Amniotic stem cell (primary cell): ENCODE results near the gene CR1.
"Not testable (repeated sequence)": the region's sequence is repeated elsewhere in the genome, so short reads cannot be mapped to it uniquely, and the experiment has no call there.

Source experiments
- DNase-seq: peaks from one replicate; lab custom pipeline; 2025; lab: John Stamatoyannopoulos, UW

The CR1 gene

DNA sequence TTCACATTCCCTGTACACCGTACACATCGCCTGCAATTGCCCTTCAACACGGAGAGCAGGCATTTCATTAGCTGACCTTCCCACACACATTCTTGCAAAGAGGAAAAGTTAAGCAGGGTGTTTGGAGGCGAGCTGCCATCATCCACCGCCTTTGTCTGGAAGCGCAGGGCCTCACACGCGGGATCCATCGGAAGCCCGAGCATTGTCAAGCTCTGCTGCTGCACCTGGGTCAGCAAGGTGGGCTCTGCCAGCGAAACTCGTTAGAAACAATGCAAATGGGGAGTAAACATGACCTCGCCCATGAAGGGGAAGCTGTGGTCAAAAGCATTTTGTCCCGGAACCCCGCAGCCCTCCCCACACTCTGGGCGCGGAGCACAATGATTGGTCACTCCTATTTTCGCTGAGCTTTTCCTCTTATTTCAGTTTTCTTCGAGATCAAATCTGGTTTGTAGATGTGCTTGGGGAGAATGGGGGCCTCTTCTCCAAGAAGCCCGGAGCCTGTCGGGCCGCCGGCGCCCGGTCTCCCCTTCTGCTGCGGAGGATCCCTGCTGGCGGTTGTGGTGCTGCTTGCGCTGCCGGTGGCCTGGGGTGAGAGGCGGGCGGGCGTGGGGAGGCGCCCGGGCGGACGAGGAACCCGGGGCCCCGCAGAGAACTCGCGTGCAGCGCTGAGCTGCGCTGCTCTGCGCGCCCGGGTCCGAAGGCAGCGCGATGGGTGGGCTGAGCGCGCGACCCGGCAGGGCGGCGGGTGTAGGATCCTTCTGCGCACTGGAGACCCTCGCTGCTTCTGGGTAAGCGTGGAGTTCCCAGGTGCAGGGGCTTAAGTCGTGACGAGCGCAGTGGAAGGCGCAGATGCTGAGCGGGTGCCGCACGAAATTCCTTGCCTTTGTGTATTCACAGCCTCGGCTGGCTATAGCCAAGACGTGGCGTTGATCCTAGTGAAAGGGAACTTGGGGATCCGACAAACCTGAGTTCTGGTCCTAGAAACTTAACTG is at the start of gene CR1:
Gene CR1 (plus strand): TSS at position 357 of the 992 bp plus-strand sequence. CDS start 111 bp downstream, at position 468.
- no peak for DNase-seq

- no peak for DNase-seq
Measured at GRCh38 chr1:207453710-207454045, 42.3 kb upstream of the CR1 start.

DNA sequence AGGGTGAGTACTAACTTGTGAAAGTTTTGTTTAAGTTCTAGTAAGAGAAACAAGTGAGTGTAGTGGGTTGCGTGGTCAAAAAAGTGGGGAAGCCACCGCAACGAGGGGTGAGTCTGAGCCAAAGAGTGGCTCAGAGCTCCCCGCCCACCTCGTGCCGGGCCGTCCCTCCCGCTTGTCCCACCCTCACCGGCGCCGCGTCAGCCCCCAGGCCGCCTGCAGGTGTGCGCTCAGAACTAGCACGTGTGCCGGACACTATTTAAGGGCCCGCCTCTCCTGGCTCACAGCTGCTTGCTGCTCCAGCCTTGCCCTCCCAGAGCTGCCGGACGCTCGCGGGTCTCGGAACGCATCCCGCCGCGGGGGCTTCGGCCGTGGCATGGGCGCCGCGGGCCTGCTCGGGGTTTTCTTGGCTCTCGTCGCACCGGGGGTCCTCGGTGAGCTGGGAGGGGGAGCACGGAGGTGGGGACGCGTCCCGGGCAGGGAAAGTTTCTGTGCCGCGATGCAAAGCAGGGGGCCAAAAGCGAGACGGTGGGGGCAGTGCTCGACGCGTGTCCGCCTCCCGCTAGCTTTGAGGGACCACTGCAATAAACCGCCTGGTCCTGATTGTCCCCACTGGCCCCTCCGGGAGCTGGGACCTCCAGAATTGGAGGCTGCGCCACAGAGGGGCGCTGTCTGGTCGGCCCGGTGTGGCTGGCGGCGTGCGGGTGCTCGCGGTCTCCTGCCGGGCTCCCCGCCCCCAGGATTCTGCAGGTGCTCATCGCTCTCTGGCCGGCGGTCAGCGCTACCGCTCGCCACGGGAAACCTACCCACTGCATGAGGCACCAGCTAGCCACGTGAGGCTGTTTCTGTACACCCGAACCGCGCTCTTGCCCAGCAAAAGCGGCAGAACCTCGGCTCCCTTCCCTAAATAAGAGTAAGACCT is 41.7 kb upstream of the CR1 start, which contains the start of gene CR2:
Gene CR2 (plus strand): TSS at position 283 of the 919 bp plus-strand sequence. CDS start 91 bp downstream, at position 374.
- no peak for DNase-seq

DNA sequence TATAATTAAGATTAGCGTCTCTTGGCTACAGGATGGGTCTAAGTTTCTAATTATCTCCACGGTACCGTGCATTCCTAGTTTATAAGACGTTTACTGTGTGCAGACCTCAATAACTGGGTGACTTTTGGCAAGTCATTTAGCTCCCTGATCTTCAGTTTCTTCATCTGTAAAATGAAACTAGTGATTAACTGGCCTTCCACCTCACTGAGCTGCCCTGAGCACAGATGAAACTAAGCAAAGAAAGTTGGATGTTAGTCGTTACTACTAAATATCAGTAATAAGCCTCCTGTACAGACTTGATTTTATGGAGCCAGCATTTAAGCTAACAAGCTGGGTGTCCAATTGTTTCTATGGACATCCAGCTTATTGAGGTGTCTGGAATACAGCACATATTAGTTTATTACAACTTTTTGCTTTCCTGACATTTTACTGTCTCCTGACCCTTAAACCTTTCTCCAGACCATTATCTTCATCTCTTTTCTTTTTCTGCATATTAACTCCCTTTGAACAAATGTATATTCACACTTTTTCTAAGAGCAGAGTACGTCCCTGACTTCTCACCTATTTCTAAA is 40.7 kb upstream of the CR1 start:
- no peak for DNase-seq

- DNase-seq, result no peak
Measured at GRCh38 chr1:207458414-207458813, 37.5 kb upstream of the CR1 start.

DNA sequence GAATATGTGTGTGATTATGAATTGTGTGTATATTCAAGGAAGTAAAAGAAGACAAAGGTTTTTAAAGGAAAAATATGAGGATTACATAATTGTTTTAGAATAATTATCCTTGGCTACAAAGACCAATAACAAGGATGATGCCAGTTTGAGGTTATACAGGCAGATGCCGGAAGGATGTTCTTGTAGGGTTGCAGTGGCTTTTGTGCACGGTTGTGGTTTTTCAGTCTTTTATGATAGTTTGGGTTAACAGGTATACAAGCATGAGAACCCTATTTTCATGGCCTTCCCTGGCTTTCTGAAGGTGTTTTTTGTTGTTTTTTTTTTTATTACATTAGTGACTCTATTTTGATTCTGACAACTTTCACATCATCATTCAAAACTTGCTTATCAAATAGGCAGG is 36.9 kb upstream of the CR1 start:
- DNase-seq, result no peak

- DNase-seq, result no peak
Measured at GRCh38 chr1:207461649-207462048, 34.3 kb upstream of the CR1 start.

DNA sequence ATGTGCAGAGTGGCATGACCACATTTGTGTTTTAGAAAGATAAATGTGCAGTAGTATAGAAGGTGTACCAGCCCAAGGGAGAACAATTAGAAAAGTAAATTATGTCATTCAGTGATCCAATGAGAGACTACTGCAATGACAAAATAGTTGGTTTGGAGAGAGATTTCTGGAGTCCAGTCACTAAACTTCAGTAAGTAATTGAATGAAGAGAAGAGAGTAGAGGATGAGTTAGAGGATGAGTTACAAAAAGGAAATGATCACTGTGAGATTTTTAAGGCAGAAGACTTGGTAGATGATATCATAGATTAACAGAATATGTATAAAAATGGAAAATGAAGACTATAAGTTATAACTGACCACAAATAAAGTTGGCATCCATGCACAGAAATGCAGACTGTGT is 33.4 kb upstream of the CR1 start:
- no peak for DNase-seq

DNA sequence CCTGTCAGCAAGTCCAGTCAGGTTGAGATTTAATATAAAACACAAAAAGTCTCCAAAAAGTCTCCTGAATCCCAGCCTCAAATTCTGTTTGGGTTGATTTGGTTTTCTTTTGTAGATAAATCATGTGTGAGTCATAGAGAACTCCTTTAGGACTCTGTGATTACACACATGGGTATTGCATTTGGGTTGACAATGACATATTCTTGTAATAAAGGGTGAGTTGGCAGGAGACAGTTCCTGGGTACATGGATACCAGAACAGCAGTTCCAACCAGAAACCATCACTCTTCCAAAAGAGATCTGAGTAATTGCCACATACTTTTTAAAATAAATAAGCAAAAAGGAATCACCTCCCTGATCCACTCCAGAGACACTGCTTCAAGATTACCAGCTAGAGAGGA is 32.9 kb upstream of the CR1 start:
- no peak for DNase-seq

- DNase-seq, result no peak
Measured at GRCh38 chr1:207463571-207463970, 32.4 kb upstream of the CR1 start.

DNA sequence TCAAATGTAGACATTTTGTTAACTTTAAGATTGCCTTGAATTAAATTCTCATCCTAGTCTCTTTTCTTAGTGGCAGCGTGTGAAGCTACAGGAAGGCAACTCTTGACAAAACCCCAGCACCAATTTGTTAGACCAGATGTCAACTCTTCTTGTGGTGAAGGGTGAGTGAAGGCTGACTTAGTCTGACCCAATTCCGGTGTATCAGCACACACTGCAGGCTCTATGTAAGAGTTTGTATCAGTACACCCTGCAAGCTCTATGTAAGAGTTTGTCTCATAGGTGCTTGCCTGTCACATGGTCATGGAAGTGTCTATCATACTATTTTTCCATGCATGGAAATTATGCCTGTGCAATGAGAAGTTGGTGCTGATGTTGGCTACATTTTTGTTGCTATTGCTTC is 25.0 kb upstream of the CR1 start:
- DNase-seq, result no peak

- no peak for DNase-seq
Measured at GRCh38 chr1:207474210-207474609, 21.7 kb upstream of the CR1 start.

DNA sequence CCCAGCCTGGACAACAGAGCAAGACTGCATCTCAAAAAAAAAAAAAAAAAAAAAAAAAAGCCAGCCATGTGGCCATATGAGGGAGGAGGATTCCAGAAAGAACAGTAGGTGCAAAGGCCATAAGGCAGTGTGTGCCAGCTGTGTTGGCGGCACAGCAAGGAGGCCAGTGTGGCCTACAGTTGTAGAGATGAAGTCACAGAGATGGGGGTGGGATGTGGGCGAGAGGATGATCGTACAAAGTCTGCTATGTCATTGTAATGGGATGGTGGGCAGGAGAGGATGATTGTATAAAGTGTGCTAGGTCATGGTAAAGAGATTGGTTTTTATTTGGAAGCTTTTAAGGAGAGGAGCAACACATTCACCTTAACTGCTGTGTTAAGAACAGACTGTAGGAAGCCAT is 9.8 kb upstream of the CR1 start:
- DNase-seq, result no peak

- DNase-seq, result no peak
Measured at GRCh38 chr1:207487636-207488035, 8.3 kb upstream of the CR1 start.

- DNase-seq, result no peak
Measured at GRCh38 chr1:207493212-207493611, 2.7 kb upstream of the CR1 start.

- DNase-seq, result no peak
Measured at GRCh38 chr1:207494171-207494570, 1.8 kb upstream of the CR1 start.

DNA sequence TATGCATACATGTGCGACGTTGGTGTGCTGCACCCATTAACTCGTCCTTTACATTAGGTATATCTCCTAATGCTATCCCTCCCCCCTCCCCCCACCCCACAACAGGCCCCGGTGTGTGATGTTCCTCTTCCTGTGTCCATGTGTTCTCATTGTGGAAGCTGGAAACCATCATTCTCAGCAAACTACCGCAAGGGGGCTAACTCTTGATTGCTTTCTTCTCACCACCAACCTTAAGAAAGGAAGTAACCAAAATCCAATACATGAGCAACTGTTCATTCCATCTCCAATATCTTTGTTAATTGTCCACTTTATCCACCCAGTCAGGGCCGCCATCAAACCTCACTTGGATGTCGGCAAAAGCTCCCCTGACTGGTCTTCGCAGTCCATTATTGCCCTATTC is 676 bp upstream of the CR1 start:
- DNase-seq, result not testable (repeated sequence)

GRCh38 chr1:207497941-207498340 is 2.0 kb downstream of the CR1 start:
- no peak for DNase-seq

- peak; percentile 43 for DNase-seq
Measured at GRCh38 chr1:207499573-207499972, 3.6 kb downstream of the CR1 start.

DNA sequence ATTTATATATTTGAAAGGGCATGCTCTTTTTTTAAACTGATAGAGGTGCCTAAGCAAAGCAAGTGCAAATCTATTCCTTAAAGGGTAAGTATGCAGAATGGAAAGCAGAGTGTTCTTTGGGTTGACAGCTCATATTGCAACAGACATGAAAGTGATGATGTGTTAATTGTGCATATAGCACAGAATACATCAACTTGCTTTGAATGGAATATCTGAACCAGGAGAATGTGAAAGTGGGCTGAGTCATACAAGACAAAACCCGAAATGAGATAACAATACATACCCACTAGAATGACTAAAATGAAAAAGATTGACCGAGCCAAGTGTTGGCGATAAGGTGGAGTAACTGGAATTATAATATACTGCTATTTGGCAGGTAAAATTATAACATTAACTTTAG is 4.3 kb downstream of the CR1 start:
- DNase-seq, result no peak

DNA sequence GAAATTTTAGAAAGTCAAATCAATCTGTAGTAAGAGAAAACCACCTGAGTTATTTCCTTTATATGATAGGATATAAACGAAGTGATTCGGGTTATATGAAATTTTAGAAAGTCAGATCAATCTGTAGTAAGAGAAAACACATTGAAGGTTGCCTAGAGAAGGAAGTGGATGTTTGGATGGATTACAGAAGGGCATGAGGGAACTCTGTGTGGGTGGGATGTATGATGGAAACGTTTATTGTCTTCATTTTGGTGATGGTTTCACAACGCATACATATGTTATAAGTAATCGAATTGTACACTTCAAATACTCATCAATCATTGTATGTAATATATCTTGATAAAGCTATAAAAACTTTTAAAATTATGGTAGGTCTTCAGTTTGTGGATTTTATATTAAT is 5.1 kb downstream of the CR1 start:
- DNase-seq, result no peak

- no peak for DNase-seq
Measured at GRCh38 chr1:207502726-207503125, 6.8 kb downstream of the CR1 start.
